HepG2 (cell line): ENCODE measurements around the gene VWA1. TPM values are rescaled to one million over a fixed set of nuclear protein-coding genes. Genes with fewer than 3 reads are reported as not detected.
A peak's percentile ranks its signal among the peaks of the same experiment; 100 is the strongest.

Experiments used
- AGO1 ChIP-seq: fragments of 200-400 bp; formaldehyde crosslinking; IDR thresholded peaks from 2 replicates; pipeline ENCODE4 v1.6.1; 2017; ENCODE audit warnings: mild to moderate bottlenecking, low read depth, low read length, moderate library complexity; ENCODE audit not compliant: poor library complexity, severe bottlenecking
- DR1 ChIP-seq: sonication (generic); formaldehyde crosslinking; IDR thresholded peaks from 2 replicates; pipeline ENCODE4 v1.8.0; 2021; ENCODE audit warnings: mild to moderate bottlenecking, missing genetic modification reagents, inconsistent platforms
- ETV5 ChIP-seq: IDR thresholded peaks from 2 replicates; pipeline ENCODE4 v1.6.1; 2018; ENCODE audit warnings: missing biosample characterization, missing genetic modification reagents, inconsistent platforms, borderline replicate concordance
- HDAC6 ChIP-seq: fragments of 200-600 bp; sonication (generic); IDR thresholded peaks from 2 replicates; pipeline ENCODE4 v1.7.0; 2017; ENCODE audit warnings: mild to moderate bottlenecking, antibody characterized with exemption, low read length, low read depth
- MEF2D ChIP-seq: sonication (generic); formaldehyde crosslinking; IDR thresholded peaks from 2 replicates; pipeline ENCODE4 v1.5.1; 2020; ENCODE audit warnings: mild to moderate bottlenecking, missing genetic modification reagents
- MYNN ChIP-seq: sonication (generic); formaldehyde crosslinking; IDR thresholded peaks from 2 replicates; pipeline ENCODE4 v1.4.0; 2020; ENCODE audit warnings: mild to moderate bottlenecking, low read depth, missing genetic modification reagents
- NONO ChIP-seq, 2 experiments: fragments of 450-650 bp in 1 of 2; sonication (generic) in 1 of 2; formaldehyde crosslinking in 1 of 2; IDR thresholded peaks in 1 of 2; conservative IDR thresholded peaks in 1 of 2; 2 replicates each; pipeline versions ENCODE4 v1.6.1 to v1.8.0; 2017 to 2022; ENCODE audit warnings: mild to moderate bottlenecking in 1 of 2, missing genetic modification reagents in 1 of 2, moderate library complexity in 1 of 2
- SAFB2 ChIP-seq: sonication (generic); formaldehyde crosslinking; IDR thresholded peaks from 2 replicates; pipeline ENCODE4 v1.5.1; 2020; ENCODE audit warnings: missing genetic modification reagents, low read depth, mild to moderate bottlenecking, borderline replicate concordance
- SOX6 ChIP-seq, 2 experiments: fragments of 450-650 bp in 1 of 2; sonication (generic) in 1 of 2; formaldehyde crosslinking in 1 of 2; IDR thresholded peaks; 2 replicates each; pipeline versions ENCODE4 v1.4.0 to v1.6.1; 2017 to 2020; ENCODE audit warnings: antibody characterized with exemption in 1 of 2, mild to moderate bottlenecking in 1 of 2, missing genetic modification reagents in 1 of 2
- SP5 ChIP-seq: IDR thresholded peaks from 2 replicates; pipeline ENCODE4 v1.6.1; 2016; ENCODE audit warnings: low read depth, borderline replicate concordance
- polyA plus RNA-seq, 8 experiments: library from polyadenylated mRNA; depleted of rRNA in 3 of 8; stranded (reverse) in 7 of 8; unstranded in 1 of 8; fragments of >200 nt; fragmentation: Illumina TruSeq in 4 of 8; extraction: Trizol in 4 of 8; gene quantifications; 2 replicates each; pipeline versions ENCODE4 v1.2.1 to v1.2.3, GENCODE V29; 2011 to 2016; ENCODE audit warnings: low read depth in 4 of 8, missing spikeins in 1 of 8, mixed read lengths in 1 of 8; ENCODE audit not compliant: insufficient read depth in 1 of 8
- total RNA-seq, 5 experiments: library from RNA; depleted of rRNA; stranded (reverse); fragments of >200 nt; fragmentation: Illumina TruSeq; extraction: Trizol; gene quantifications; 2 replicates each; pipeline ENCODE4 v1.2.3, GENCODE V29; 2016; ENCODE audit warnings: low read depth in 1 of 5
- TF ChIP-seq, protein P1 (sequence below): sonication (generic); formaldehyde crosslinking; IDR thresholded peaks from 2 replicates; pipeline ENCODE4 v1.4.0; 2020; ENCODE audit warnings: missing genetic modification reagents
- TF ChIP-seq, protein P2 (sequence below): IDR thresholded peaks from 2 replicates; pipeline ENCODE4 v1.6.1; 2016; ENCODE audit warnings: missing genetic modification reagents, missing compliant biosample characterization
- TF ChIP-seq, protein P3 (sequence below): sonication (generic); formaldehyde crosslinking; IDR thresholded peaks from 2 replicates; pipeline ENCODE4 v1.4.0; 2020; ENCODE audit warnings: missing genetic modification reagents, borderline replicate concordance

The VWA1 gene
- total and polyA plus RNA-seq, 2 of the 13 experiments (the other 11 are each of a cell fraction or from before 2014, with no cell fraction given), result 40.9 to 57.5 TPM

DNA sequence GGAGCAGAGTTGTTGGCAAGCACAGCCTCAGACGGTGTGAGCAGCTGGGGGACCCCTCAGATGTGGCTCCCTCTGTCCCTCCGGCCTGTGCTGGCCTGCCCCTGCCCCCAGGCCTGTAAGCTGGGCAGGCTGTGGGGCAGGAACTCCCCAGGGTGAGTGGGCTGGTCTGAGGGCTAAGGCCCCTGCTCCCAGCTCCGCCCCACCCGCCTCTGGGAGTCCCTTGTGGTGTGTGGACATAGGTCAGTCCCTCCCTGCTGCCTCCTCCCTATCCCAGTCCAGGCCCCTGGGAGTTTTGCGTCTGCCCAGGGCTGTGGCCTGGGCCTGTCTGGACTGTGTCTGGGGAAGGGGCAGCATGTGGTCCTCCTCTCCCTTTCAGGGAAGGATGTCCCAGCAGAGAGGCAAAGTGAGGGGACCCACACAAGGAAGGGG is 3.6 kb upstream of the VWA1 start (continued):
- TF ChIP-seq, protein P1, sequence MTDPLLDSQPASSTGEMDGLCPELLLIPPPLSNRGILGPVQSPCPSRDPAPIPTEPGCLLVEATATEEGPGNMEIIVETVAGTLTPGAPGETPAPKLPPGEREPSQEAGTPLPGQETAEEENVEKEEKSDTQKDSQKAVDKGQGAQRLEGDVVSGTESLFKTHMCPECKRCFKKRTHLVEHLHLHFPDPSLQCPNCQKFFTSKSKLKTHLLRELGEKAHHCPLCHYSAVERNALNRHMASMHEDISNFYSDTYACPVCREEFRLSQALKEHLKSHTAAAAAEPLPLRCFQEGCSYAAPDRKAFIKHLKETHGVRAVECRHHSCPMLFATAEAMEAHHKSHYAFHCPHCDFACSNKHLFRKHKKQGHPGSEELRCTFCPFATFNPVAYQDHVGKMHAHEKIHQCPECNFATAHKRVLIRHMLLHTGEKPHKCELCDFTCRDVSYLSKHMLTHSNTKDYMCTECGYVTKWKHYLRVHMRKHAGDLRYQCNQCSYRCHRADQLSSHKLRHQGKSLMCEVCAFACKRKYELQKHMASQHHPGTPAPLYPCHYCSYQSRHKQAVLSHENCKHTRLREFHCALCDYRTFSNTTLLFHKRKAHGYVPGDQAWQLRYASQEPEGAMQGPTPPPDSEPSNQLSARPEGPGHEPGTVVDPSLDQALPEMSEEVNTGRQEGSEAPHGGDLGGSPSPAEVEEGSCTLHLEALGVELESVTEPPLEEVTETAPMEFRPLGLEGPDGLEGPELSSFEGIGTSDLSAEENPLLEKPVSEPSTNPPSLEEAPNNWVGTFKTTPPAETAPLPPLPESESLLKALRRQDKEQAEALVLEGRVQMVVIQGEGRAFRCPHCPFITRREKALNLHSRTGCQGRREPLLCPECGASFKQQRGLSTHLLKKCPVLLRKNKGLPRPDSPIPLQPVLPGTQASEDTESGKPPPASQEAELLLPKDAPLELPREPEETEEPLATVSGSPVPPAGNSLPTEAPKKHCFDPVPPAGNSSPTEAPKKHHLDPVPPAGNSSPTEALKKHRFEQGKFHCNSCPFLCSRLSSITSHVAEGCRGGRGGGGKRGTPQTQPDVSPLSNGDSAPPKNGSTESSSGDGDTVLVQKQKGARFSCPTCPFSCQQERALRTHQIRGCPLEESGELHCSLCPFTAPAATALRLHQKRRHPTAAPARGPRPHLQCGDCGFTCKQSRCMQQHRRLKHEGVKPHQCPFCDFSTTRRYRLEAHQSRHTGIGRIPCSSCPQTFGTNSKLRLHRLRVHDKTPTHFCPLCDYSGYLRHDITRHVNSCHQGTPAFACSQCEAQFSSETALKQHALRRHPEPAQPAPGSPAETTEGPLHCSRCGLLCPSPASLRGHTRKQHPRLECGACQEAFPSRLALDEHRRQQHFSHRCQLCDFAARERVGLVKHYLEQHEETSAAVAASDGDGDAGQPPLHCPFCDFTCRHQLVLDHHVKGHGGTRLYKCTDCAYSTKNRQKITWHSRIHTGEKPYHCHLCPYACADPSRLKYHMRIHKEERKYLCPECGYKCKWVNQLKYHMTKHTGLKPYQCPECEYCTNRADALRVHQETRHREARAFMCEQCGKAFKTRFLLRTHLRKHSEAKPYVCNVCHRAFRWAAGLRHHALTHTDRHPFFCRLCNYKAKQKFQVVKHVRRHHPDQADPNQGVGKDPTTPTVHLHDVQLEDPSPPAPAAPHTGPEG (CRISPR knock-in tag), result 0 out of 2 replicates have a peak, but pooled peaks have one; percentile 24
- TF ChIP-seq, protein P2, sequence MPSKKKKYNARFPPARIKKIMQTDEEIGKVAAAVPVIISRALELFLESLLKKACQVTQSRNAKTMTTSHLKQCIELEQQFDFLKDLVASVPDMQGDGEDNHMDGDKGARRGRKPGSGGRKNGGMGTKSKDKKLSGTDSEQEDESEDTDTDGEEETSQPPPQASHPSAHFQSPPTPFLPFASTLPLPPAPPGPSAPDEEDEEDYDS (CRISPR knock-in tag), result peak; percentile 93
- TF ChIP-seq MEF2D, result peak; percentile 32; the same call in 1 of the 2 replicates
- peak; percentile 72; the same call in 1 of the 2 replicates for TF ChIP-seq ETV5 (CRISPR knock-in tag)
- TF ChIP-seq DR1 (CRISPR knock-in tag), result peak; percentile 87
- TF ChIP-seq MYNN (CRISPR knock-in tag), result peak; percentile 75; the same call in 1 of the 2 replicates
- no peak for TF ChIP-seq SOX6 (IDR thresholded peaks at IDR 0.05)
- TF ChIP-seq SOX6 (CRISPR knock-in tag; IDR thresholded peaks at IDR 0.05), result peak; percentile 71
- no peak for TF ChIP-seq HDAC6
- peak; percentile 89 for TF ChIP-seq AGO1
- no peak for TF ChIP-seq NONO (IDR thresholded peaks at IDR 0.05)
- TF ChIP-seq NONO (CRISPR knock-in tag; conservative IDR thresholded peaks at IDR 0.05), result peak; percentile 60; the same call in 1 of the 2 replicates
- peak; percentile 93 for TF ChIP-seq SP5 (CRISPR knock-in tag)
- peak; percentile 46; the same call in 1 of the 2 replicates for TF ChIP-seq SAFB2
- TF ChIP-seq, protein P3, sequence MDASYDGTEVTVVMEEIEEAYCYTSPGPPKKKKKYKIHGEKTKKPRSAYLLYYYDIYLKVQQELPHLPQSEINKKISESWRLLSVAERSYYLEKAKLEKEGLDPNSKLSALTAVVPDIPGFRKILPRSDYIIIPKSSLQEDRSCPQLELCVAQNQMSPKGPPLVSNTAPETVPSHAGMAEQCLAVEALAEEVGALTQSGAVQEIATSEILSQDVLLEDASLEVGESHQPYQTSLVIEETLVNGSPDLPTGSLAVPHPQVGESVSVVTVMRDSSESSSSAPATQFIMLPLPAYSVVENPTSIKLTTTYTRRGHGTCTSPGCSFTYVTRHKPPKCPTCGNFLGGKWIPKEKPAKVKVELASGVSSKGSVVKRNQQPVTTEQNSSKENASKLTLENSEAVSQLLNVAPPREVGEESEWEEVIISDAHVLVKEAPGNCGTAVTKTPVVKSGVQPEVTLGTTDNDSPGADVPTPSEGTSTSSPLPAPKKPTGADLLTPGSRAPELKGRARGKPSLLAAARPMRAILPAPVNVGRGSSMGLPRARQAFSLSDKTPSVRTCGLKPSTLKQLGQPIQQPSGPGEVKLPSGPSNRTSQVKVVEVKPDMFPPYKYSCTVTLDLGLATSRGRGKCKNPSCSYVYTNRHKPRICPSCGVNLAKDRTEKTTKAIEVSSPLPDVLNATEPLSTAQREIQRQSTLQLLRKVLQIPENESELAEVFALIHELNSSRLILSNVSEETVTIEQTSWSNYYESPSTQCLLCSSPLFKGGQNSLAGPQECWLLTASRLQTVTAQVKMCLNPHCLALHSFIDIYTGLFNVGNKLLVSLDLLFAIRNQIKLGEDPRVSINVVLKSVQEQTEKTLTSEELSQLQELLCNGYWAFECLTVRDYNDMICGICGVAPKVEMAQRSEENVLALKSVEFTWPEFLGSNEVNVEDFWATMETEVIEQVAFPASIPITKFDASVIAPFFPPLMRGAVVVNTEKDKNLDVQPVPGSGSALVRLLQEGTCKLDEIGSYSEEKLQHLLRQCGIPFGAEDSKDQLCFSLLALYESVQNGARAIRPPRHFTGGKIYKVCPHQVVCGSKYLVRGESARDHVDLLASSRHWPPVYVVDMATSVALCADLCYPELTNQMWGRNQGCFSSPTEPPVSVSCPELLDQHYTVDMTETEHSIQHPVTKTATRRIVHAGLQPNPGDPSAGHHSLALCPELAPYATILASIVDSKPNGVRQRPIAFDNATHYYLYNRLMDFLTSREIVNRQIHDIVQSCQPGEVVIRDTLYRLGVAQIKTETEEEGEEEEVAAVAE (CRISPR knock-in tag), result peak; percentile 48; the same call in 1 of the 2 replicates
